GM12891 (cell line): Measurements from ENCODE around the gene RASA1.

Experiments
- DNase-seq: peaks from one replicate; pipeline ENCODE4 v3.0.0; 2011; ENCODE audit warnings: low spot score; ENCODE audit not compliant: insufficient read length
- FAIRE-seq: peaks from 2 replicates; lab custom pipeline; 2011; peaks lifted over from hg19 to GRCh38; lab: Jason Lieb, UNC
- PAX5 ChIP-seq: IDR thresholded peaks from 2 replicates; pipeline ENCODE4 v1.6.1; 2011; ENCODE audit warnings: low read length, moderate library complexity, mild to moderate bottlenecking; ENCODE audit not compliant: insufficient read depth, severe bottlenecking
- POLR2A ChIP-seq: IDR thresholded peaks from 2 replicates; pipeline ENCODE4 v1.6.1; 2011; ENCODE audit warnings: low read depth, low read length, control low read depth
- POLR2AphosphoS5 ChIP-seq: IDR thresholded peaks from 2 replicates; pipeline ENCODE4 v1.6.1; 2011; ENCODE audit warnings: low read depth, low read length, control low read depth
- POU2F2 ChIP-seq: IDR thresholded peaks from 2 replicates; pipeline ENCODE4 v1.6.1; 2011; ENCODE audit warnings: low read depth, mild to moderate bottlenecking, control low read depth, low read length, moderate library complexity
- SPI1 ChIP-seq: IDR thresholded peaks from 2 replicates; pipeline ENCODE4 v1.6.1; 2011; ENCODE audit warnings: low read depth, low read length, control low read depth
- TAF1 ChIP-seq: IDR thresholded peaks from 2 replicates; pipeline ENCODE4 v1.6.1; 2011; ENCODE audit warnings: low read depth, low read length, control low read depth

The RASA1 gene

DNA sequence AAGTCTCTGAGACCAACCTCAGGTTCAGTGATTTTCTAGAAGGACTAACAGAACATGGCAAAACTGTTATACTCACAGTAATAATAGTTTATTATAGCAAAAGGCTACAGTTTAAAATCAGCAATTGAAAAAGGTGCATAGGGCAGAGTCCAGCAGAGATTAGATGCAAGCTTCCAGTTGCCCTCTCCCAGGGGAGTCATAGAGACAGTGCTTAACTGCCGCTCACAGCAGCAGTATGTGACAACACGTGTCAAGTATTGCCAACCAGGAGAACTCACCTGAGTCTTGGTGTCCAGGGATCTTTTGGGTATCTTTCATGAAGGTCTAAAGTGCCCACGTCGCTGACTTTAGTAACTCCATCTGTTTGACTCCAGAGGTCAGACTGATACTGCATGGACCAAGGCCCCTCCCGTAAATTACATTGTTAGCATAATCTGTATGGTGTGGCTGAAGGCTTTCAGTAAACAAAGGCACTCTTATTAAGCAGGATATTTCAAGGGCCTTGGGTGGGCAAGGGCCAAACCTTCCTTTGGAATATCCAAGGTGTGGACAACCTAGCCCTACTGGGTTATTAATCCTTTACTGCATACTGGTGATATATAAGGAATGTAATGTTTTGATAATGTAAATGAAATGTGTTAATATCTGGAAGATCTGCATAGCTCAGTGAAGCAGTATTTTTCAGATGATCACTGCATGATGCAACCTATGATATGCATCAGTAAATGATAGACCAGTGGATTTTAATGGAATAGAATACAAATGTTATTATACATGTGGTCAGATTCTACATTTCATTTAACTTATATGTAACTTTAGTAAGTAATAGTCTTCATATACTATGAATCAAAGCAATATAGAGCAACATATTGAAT is 44.0 kb downstream of the RASA1 start:
- FAIRE-seq, result no peak
- TF ChIP-seq TAF1 (no peak), SPI1 (no peak), PAX5 (no peak), POLR2A (no peak), POU2F2 (no peak), POLR2AphosphoS5 (no peak)
- DNase-seq, result no peak

DNA sequence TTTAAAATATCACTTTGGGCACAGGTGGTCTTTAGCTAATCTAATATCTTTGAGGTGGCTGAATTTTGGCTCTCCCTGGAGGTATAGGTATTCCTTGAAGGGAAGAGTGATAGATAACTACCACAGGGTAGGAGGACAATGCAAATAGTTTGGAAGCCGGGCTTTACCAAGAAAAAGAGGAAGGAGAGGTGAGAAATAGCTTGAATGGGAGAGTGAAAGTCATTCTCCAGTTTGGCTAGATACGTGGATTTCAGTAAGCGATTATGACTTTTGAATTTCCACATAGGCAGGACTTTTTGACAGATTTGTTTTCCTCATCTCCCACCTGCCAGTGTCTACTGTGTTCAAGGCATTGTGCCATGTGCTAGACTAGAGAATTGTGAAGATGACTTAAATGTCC is 45.5 kb downstream of the RASA1 start:
- DNase-seq, result no peak
- no peak for FAIRE-seq
- TF ChIP-seq POLR2AphosphoS5 (no peak), POLR2A (no peak), SPI1 (no peak), TAF1 (no peak)

DNA sequence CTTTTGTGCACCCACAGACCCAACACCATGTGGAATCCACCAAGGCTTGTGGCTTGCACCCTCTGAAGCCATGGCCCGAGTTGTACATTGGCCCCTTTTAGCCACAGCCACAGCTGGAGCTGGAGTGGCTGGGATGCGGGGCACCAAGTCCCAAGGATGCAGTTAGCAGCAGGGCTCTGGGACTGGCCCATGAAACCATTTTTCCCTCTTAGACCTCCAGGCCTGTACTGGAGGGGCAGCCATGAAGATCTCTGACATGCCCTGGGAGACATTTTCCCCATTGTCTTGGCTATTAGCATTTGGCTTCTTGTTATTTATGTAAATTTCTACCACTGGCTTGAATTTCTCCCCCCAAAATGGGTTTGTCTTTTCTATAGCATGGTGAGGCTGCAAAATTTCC is 51.8 kb downstream of the RASA1 start:
- TF ChIP-seq POLR2A, result no peak
- TF ChIP-seq TAF1, result no peak
- TF ChIP-seq SPI1, result no peak
- TF ChIP-seq POU2F2, result no peak
- no peak for TF ChIP-seq POLR2AphosphoS5
- TF ChIP-seq PAX5, result no peak
- DNase-seq, result no peak
- no peak for FAIRE-seq

DNA sequence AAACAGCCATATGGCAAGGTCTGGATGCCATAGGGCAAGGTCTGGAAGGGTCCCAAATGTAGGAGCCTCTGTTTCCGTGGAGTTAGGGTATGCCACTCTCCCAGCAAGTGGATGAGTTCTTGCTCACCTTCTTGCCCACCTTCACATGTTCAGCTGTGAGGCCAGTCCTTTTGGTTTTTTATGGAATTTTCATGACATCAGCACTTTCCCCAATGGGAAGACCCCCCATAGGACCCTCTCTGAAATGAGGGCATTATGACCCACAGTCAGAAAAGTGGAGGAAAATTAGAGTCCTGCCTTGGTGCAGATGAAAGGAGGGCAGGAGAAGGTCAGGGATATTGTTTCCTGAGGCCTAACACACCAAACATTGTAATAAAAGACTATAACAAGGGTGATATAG is 53.9 kb downstream of the RASA1 start:
- no peak for DNase-seq
- no peak for FAIRE-seq
- TF ChIP-seq SPI1 (no peak), POU2F2 (no peak), PAX5 (no peak), POLR2AphosphoS5 (no peak), TAF1 (no peak), POLR2A (no peak)

DNA sequence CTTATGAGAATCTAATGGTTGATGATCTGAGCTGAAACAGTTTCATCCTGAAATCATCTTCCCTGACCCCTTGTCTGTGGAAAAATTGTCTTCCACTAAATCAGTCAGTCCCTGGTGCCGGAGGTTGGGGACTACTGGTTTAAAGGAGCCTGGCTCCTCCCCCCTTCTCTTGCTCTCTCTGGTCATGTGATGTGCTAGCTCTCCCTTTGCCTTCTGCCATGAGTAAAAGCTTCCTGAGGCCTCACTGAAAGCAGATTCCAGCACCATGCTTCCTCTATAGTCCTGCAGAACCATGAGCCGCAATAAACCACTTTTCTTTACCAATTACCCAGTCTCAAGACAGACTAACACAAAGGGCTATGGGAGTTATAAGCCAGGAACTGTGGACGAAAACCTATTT is 54.7 kb downstream of the RASA1 start:
- no peak for TF ChIP-seq POU2F2
- TF ChIP-seq TAF1, result no peak
- TF ChIP-seq POLR2A, result no peak
- no peak for TF ChIP-seq SPI1
- TF ChIP-seq PAX5, result no peak
- no peak for TF ChIP-seq POLR2AphosphoS5
- DNase-seq (no peak), FAIRE-seq (no peak)

DNA sequence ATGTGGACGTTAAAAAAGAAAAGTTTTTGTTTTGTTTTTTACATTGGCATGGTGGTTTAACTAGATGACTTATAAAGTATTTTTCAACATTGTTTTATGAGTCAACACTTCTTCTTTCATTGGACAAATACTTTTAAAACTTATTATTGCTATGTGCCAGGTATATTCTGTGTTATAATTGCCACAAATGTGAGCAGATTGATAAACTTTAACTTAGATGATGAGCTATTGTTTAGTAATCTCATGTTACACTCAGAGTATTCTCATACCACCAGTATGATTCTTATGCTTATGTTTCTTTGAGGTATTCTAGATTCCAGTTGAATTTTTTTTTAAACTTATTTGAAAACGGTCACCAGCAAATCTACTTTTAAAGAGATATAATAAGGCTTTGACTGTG is 60.3 kb downstream of the RASA1 start:
- FAIRE-seq (no peak), DNase-seq (no peak)

DNA sequence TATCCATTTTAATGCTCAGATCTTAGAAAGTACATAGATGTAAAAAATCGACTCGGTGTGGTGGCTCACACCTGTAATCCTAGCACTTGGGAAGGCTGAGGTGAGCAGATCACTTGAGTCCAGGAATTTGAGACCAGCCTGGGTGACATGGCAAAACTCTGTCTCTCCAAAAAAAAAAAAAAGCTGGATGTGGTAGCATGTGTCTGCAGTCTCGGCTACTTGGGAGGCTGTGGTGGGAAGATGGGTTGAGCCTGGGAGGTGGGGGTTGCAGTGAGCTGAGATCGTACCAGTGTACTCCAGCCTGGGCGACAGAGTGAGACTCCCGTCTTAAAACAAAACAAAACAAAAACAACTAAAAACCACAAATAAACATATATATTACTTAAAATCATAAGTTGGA is 61.4 kb downstream of the RASA1 start:
- TF ChIP-seq POLR2A (no peak), SPI1 (no peak), TAF1 (no peak), PAX5 (no peak), POU2F2 (no peak), POLR2AphosphoS5 (no peak)
- DNase-seq (no peak), FAIRE-seq (no peak)

More for the DNA sequence above, 60.3 kb downstream of the RASA1 start:
- TF ChIP-seq POU2F2 (no peak), PAX5 (no peak), POLR2A (no peak)

DNA sequence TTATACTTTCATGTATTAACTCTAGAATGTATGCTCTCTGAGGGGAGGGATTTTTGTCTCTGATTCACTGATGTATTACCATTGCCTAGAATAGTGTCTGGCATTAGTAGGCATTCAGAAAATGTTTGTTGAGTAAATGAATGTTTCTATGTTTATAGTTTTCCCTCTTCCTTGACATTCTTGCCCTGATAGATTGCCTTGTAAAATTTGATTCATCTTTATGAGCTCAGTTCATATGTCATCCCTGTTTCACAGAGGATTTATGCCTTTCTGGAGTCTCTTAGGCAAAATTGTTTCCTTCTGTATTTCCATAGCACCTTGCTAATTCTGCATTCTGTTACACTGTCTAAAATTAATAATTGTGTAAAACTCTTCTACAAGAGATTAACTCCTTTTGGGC is 72.3 kb downstream of the RASA1 start:
- FAIRE-seq (no peak), DNase-seq (no peak)
- TF ChIP-seq SPI1 (no peak), POU2F2 (no peak)

DNA sequence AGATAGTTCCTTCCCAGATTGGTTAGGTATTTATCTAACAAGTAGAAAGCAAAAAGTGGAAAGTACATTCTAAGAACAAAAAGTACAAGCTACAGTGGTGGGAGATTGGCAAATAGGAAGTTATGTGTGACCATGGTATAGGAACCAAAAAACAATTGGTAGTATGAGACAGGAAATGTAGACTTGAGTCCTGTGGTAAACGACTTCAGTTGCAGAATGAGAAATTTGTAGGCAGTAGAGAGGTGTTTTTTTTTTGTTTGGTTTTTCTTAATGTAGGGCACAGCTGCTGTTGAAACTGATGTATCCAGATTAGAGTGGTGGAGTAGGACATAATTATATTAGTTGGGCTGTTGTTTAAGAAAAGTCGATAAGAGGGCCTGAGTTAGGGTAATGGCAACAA is 73.0 kb downstream of the RASA1 start:
- DNase-seq (no peak), FAIRE-seq (peak; percentile 92)
- TF ChIP-seq POLR2A, result no peak
- TF ChIP-seq SPI1, result no peak
- TF ChIP-seq POLR2AphosphoS5, result no peak
- TF ChIP-seq TAF1, result no peak
- no peak for TF ChIP-seq PAX5
- no peak for TF ChIP-seq POU2F2

DNA sequence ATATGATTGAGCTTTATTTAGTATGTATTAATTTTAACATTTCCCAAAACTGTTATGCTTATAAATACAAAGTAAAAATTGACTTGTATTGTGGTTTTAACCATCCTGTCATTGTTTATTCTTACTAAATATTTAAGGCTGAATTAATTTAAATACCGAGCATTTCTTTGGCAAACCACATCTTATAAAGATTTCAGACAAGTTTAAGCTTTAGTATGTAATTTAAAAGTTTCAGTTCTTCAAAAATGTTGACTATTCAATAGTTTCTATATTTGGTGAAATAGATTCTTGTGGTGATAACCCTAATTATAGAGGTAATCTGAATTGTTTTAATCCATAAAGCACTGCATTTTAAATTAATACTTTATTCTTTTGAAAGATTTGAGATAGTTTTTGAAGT is 79.6 kb downstream of the RASA1 start:
- DNase-seq, result no peak
- no peak for FAIRE-seq

More for the DNA sequence above, 79.6 kb downstream of the RASA1 start:
- TF ChIP-seq PAX5 (no peak), POU2F2 (no peak), POLR2A (no peak), POLR2AphosphoS5 (no peak), SPI1 (peak; percentile 17; the same call in 1 of the 2 replicates)
